ENCODE data around the gene TCHP.

Gene TCHP

DNA sequence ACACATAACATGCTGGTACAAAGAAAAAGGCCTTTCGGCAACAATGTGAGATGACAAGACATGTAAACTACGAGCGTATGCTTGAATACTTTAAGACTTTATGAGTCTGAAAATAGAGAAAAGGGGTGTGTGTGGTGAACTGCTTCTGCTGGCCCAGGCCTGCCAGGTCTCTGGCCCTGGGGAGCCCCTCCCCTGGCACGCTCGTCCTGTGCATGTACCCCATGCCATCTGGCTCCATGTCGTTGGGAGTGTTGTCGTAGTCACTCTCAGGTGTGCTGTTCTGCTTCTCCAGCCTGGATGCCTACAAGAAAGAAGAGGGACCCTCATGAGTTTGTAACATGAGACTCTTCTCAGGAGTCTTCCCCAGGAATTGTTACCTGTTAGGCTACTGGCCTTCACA lies 38.9 kb downstream of the TCHP start:
- no peak for DNase-seq

DNA sequence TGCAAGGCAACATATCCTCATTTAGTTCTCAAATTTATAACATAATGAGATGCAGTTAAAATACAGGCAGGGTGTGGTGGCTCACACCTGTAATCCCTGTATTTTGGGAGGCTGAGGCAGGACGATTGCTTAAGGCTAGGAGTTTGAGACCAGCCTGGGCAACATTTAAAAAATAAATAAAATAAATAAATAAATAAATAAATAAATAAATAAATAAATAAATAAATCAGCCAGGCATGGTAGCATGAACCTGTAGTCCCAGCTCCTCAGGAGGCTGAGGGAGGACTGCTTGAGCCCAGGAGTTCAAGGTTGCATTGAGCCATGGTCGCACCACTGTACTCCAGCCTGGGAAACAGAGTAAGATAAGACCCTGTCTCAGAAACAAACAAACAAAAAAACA lies 39.4 kb downstream of the TCHP start:
- DNase-seq, result no peak

DNA sequence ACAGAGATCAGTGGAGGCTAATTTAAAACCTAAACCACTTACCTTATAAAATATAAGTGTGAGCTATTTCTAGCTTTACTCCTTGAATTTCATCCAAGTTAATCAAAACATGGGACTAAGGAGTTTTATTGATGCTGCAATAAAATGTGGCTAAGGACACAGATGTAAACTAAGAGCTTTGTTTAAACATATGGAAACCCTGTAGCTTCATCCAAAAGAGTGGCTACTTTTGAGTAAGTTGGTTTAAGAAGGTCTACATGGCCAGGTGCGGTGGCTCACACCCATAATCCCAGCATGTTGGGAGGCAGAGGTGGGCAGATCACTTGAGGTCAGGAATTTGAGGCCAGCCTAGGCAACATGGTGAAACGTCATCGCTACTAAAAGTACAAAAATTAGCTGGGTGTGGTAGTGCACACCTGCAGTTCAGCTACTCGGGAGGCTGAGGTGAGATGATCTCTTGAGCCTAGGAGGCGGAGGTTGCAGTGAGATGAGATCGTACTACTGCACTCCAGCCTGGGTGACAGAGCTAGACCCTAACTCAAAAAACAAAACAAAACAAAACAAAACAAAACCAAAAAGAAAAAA lies 40.4 kb downstream of the TCHP start:
- no peak for DNase-seq

DNA sequence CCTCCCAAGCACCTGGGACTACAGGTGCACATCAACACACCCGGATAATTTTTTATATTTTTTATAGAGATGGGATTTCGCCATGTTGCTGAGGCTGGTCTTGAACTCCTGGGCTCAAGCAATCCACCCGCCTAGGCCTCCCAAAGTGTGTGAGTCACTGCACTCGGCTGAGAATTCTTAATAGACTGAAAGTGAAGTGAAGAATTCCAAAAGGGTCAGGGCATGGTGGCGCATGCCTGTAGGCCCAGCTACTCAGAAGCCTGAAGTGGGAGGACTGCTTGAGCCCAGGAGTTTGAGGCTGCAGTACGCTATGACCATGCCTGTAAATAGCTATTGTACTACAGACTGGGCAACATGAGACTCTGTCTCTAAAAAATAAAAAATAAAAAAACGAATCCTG lies 43.7 kb downstream of the TCHP start:
- DNase-seq, result no peak

DNA sequence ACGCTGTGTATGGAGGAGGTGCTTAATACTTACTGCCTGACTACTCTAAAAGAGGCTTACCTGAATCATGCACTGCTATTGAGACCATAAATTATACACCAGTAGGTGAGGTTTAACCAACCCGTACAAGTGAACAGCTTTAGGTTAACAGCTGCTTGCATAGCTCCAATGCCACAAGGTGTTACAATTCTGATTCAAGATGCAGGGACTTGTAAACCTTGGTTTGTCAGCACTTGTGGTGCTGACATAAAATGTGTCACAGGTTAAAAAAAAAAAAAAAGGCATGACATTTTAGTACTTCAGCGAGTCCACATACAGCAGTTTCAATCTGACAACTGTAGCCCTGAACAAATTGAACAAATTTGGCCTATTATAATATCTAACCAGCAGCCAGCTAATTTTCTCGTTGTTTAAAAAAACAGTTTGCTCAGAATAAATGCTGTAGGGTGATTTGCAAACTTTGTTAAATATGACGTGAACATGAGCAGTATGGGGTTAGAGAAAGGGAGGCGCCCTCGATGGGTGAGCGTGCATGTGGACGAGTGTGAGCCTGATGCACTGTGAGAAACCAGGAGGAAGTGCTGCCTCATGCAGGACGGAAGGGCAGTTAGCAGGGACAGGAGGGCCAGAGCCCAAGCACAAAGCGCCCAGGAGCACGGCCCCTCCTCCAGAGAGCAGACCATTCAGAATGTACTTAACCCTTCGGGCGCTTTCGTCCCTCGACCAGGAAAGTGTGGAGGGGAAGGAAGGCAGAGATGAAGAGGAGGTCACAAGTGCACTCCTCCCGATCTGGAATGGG lies 44.7 kb downstream of the TCHP start:
- no peak for DNase-seq

DNA sequence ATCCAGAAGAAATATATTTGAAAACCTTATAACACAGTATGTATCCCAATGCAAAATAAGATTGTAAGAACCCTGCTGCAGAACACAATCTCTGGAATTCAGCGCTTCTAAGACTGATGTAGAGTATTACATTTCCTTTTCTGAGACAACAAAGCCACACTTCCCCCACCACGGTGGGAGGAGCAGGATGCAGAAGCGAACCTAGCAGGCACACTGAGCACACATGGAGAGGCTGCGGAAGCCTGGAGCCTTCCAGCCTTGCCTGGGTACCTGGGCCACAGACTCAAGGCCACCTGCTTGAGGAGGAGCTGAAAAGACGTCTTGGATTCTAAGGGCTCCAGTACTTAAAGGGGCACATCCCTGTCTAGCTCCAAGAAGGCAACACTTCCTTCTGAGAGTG lies 46.4 kb downstream of the TCHP start:
- DNase-seq, result no peak

DNA sequence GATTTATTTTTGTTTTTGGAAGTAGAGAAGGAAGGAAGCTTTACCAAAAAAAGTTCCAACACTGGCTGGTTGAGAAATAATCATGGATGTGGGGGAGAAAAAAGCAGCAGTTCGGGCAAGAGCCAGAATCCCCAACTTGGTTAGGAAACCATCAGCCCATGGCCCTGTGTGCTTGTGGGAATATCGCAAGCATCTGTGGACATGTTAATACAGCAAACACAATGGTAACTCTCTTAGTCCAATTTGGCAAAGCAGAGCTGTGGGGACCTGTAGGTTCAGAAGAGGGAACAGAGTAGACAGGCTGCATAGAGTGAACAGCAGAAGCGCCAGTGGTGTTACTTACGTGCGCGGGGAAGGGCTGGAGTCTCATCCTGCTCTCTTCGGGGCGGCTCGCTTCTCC lies 46.8 kb downstream of the TCHP start:
- DNase-seq, result no peak

DNA sequence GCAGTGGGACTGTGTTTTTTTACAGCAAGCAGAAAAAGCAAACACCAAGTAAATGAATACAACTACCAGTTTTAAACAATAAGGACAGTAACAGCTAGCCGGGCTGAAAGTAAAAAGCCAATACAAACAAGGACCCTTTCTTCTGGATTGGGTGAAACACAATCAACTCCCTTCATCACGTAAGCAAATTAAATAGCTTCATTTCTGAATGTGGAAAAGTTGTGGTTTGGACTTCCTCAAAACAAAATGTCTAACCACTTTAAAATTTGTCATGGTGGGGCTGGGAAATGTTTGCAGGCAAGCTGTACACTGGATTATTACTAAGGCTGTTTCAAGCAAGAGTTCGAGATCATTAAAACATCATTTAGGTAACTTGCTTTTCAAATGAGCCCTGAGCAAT lies 47.4 kb downstream of the TCHP start:
- no peak for DNase-seq

DNA sequence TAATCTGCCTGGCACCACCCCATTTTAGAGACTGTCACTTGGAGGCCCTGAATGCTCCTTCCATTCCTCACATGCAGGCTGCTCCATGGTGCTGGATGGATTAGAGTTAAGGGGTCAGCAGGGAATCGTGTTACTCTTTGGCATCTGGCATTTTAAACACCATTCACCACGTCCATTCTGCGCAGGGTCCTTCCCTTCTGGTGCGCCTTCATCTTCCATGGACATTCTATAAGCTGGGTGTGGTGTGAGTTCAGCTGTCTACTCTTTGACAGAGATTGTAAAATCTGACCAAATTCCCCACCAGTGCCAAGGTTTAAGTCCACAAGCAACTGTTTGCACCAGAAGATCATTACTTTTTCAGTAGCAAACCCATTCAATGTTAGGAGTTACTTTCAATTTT lies 48.3 kb downstream of the TCHP start:
- no peak for DNase-seq

DNA sequence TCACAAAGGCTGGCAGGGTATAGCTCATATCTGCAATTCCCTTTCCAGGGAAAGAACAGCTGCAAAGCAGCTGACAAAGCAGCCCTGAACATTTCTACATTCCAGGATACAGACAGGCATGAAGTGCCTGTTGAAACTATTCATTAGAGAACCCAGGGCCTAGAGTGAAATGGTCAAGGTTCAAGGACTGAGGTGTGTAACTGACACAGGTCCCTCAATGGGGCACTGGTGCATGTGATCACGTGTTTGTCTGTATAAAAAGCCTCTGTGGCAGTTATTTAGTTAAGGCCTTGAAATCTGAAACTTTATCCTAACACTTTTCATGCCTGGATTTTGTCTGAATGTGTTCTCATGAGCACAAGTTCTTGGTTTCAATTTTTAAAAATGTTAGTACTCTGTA lies 49.0 kb downstream of the TCHP start:
- DNase-seq, result no peak

DNA sequence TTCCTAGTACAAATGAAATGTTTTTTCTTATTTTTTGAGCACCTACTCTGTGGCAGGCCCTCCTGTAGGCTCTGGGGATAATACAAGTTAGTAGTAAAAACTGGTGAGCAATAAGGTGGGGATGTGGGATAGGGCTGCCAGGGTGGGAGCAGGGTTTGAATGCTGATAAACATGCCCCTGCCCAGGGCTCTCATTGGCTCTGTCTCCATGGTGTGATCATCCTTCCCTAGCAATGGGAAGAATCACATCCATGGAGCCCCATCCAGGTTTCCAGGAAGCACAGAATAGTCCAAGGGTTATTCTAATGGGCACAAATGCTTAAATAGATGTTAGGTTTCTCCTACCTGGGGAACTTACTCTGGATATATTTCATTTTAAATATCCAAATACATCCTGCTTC lies 50.6 kb downstream of the TCHP start:
- no peak for DNase-seq

DNA sequence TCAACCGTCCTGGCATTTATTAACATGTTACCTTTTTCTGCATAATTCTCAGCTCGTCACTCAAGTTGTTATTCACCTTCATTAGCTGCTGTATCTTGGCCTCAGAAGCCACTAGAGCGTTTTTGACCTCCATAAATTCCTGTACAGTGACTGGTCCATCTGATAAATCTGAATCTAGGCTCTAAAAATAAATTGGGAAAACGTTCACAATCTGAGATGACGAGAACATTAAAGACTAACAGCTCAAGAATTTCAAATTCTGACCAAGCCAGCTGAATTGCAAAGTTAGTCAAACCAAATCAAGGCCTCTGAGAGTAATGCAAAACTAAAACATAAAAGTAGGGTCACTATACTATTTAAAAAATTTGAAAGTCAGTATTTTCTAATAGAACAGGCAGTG lies 51.1 kb downstream of the TCHP start:
- DNase-seq, result no peak

DNA sequence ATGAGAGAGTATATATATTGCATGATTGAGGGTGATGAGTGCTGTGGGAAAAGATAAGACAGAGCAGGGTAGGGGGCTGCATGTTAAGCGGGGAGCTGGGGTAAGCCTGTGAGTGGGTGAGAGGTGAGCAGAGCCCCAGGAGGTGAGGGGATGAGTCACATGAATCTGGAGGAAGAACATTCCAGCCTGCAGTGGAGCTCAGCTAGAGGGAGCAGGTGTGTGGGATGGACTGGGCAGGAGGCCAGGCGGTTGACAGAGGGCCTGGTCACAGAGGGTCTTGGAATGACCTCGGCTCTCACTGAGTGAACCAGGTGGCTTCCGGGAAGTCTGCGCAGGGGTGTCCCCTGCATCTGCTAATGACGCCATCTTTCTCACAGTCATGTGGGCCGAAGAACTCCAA lies 51.7 kb downstream of the TCHP start:
- no peak for DNase-seq

DNA sequence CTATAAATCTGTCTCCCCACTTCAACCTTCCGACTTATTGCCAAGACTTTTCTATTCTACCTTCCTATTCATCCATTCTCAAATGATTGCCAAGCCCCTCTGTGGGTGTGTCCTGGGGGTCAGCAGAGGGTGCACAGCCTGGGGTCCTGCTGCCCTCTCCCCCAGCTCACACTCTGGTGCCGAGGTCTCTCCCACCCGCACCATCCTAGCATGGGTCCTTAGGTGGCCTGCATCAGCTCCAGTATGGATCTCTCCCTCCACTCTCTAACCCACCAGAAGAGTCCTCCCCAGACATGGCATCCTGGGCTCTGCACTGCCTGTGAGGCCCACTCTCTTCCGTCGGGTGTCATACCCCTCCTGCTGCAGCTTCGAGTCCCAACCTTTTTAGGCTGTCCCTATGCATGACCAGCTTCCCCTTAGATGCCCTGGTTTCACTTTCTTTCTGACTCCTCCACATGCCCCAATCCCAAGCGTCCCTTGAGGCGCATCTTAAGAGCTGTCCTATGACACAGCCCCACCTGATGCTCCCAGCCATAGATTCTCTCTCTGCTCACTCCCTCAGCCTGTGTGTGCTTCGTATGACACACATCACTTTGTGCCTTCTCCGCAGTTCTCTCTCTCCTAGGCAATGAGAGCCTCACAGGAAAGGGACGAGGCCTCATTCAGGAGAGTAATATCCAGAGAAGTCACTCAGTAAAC lies 52.2 kb downstream of the TCHP start:
- no peak for DNase-seq

DNA sequence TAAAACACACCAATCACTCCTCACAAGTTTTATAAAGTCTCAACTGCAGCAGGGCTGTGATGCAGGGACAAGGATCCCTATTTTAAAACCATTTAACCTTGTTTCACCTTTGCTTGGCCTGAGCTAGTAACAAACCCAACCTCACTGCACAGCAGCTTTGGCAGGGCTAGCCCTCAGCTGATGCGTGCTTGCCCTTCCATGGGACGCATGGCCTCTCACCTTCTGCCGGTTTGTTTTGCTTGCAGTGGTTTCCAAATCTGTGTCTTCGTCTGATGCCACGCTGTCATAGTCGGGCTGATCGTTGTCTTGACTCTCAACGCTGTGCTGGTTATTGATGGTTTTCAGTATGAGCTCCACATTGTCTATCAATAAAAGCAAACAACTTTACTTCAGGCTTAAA lies 52.8 kb downstream of the TCHP start:
- DNase-seq, result no peak

DNA sequence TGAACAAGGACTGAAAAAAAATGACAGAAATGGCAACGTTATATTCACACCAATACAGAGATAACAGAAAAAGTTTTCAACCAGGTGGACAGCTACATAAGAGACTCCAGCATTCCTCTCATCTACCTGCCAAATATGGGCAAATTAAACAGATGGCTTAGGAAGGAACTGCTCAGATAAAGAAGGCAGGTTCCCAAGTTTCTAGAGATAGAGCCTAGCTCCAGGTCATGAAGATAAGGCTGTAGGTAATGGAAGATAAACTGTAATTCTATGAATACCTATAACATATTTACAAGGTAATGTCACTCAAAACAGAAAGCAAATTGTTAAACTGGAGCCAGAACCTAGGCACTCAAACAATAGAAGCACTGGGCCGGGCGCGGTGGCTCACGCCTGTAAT lies 53.6 kb downstream of the TCHP start:
- DNase-seq, result no peak

DNA sequence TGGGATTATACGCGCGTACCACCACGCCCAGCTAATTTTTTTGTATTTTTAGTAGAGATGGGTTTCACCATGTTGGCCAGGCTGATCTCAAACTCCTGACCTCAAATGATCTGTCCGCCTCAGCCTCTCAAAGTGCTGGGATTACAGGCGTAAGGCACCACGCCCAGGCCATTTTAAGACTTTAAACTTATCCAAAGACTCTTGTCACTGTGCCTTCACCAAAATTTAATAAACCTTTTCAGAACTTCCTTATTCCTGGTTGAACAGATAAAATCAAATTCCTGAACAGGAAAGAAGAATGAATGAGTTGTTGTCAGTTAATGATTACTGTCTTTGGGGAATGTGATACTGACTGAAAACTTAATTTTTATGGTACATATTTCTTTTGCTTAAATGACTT lies 58.3 kb downstream of the TCHP start:
- DNase-seq, result no peak

DNA sequence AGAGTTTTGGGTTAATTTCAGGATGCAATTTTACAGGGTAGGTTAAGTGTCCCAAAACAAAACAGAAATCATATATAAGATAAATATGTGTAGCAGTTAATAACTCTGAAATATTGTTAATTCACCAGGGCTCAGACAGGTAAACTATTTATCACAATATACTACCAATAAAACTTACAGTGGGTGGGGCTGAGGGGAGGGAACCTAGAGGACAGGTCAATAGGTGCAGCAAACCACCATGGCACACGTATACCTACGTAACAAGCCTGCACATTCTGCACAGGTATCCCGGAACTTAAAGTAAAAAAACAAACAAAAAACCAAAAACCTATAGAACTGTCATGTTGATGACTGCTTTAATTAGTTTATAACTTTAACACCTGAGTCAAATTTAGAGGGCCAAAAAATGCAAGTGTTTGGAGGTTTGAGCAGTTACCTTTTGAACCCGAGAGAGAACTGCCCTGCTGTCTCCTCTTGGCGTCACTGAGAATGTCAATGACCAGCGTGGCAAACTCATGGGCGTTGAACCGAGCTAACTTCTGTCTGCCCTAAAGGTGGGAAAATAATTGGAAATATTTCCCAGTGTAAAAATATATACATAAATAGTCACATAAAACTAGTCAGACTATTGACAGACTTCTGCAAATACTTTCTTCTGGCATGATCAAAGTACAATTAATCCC lies 59.5 kb downstream of the TCHP start:
- no peak for DNase-seq

DNA sequence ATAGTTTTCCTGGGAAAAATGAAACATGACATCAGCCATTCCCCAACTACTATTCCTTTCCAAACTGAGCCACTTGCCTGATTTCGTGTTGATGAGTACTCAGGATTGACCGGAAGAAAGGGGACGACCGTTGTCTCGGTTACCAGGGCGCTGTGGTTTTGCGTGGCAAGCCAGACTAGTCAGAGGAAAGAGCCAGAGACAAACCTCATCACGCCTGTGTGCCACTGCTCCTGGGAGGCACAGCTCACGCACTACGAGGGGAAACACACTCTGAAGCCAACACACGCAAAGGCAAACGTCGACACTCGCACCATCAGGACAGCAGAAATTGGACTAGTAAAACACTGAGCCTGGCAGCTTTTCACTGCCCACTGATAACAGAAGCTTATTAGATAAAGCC lies 61.1 kb downstream of the TCHP start:
- no peak for DNase-seq

DNA sequence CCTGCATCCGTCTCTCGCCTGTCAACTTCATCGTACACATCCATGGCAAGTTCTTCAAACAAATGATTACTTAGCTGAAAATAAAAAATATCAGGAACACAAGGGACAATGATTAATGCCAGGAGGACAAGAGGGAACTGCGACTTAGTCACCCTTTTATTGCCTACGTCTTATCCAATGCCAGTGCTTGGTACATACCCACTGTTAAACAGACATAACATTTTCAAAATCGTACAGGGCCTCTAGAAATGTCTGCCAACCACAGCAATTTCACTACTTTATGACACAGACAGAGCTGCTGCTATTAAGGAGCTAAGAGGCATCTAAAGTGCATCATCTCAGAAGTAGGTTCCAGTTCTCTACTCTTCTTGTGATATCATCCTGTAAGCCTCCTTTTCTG lies 61.5 kb downstream of the TCHP start:
- no peak for DNase-seq

DNA sequence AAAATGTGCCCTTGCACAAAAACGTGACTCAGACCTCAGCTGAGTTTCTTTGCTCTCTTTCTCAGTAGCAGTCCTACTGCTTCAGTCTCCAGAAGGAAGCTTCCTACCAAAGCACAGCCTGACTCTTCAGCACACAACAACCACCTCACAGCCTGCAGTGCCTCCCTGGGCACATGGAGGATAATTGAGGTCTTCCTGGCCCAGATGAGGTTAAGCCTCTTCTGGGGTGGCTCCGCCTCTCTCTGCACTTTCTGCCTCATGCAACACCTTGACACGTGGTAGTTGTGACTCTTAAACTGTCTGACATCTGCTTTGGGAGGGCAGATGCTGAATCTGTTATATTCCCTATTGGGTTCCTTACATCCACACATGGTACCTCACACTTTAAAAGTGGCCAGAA lies 62.3 kb downstream of the TCHP start:
- no peak for DNase-seq

DNA sequence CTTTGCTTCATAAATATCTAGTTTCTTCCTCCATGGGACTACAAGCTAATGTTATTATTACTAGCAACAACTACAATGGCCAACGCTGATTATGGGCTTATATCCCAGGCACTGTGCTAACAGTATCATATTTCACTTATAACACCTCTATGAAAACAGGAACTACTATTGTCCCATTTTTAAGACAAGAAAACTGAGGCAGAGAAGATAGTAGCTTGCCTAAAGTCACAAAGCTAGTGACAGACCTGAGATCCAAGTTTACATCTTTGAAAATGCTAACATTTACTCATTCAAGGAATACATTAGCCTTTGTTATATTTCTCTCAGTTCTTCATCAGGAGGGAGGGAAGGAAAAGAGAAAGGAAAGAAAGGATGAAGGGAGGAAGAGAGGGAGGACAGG lies 63.3 kb downstream of the TCHP start:
- no peak for DNase-seq

DNA sequence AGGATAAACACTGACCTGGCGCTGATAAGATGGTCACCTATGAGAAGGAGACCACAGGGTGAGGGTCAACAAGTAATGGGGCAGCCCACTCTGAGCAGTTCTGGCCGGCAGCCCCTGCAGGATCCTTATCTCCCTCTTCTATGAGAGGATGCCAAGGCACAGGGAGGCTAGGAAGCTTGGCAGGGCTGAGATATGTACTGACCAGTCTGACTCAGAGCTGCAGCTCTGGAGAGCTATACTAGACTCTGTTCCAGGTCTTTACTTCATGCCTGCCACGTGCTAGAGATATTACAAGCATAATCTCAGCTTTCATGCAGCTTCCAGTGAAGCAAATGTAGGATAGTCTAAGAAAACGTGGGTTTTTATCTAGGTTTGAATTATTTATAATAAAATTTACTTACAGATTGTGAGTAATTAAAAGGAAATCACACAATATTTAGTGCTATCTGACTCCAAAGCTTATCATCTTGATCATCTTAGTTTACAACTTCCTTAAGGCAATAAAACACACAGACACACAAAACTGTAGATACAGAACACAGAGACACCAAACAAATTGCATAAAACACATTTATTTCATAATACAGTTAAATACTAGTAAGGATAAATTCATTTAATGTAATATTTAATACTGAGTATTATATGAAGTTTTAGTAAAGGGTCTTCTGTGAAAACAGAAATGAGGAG lies 63.8 kb downstream of the TCHP start:
- no peak for DNase-seq

Data from activated naive CD4-positive, alpha-beta T cell treated with anti-CD3 and anti-CD28 coated beads, Interleukin-2, amount 50 U/mL, for 16 hours (primary cell).